IMR-90 (cell line): ENCODE measurements around the gene LRRC4C. TPM values are rescaled to one million over a fixed set of nuclear protein-coding genes. Genes with fewer than 3 reads are reported as not detected.

ENCODE experiments used
- ATAC-seq: fragments of 200-7000 bp; cut with Tn5 transposase; 2 replicates; pipeline ENCODE4 v1.9.1; 2020; ENCODE audit warnings: low read depth, mild to moderate bottlenecking, moderate library complexity
- BruUV-seq: library from RNA; stranded (reverse); fragments of 400-500 nt; replicated peaks from 2 replicates; lab custom pipeline; 2021; lab: Mats Ljungman, UMichigan
- CTCF ChIA-PET: fragments of 300-600 bp; formaldehyde crosslinking; extraction: SDS; loops from one replicate; lab custom pipeline; 2021; ENCODE audit warnings: antibody characterized with exemption; lab: Yijun Ruan, JAX
- POLR2A ChIA-PET: fragments of 300-600 bp; sonication (Branson Sonifier 250); formaldehyde crosslinking; loops from one replicate; lab custom pipeline; 2022; ENCODE audit warnings: antibody characterized with exemption; ENCODE audit not compliant: unreplicated experiment; lab: Charles Lee
- DNase-seq: peaks from one replicate; pipeline ENCODE4 v3.0.0; 2013
- H2AFZ ChIP-seq: replicated peaks from 2 replicates; pipeline ENCODE3; 2013; ENCODE audit warnings: low read length, mild to moderate bottlenecking; ENCODE audit not compliant: poor library complexity
- H2AK5ac ChIP-seq: 2 replicates; pipeline ENCODE4 v1.6.1; 2013; ENCODE audit warnings: low read depth, low read length, inconsistent platforms
- H2AK9ac ChIP-seq: replicated peaks from 2 replicates; pipeline ENCODE3; 2013; ENCODE audit warnings: mild to moderate bottlenecking, low read depth, low read length, moderate library complexity; ENCODE audit not compliant: poor library complexity
- H2BK120ac ChIP-seq: 2 replicates; pipeline ENCODE4 v1.6.1; 2013; ENCODE audit warnings: low read depth, low read length, inconsistent platforms
- H2BK15ac ChIP-seq: 3 replicates; pipeline ENCODE4 v1.6.1; 2013; ENCODE audit warnings: low read depth, low read length, inconsistent platforms
- H2BK20ac ChIP-seq: 2 replicates; pipeline ENCODE4 v1.6.1; 2013; ENCODE audit warnings: low read depth, mild to moderate bottlenecking, inconsistent platforms, low read length, moderate library complexity
- H2BK5ac ChIP-seq: 2 replicates; pipeline ENCODE4 v1.6.1; 2013; ENCODE audit warnings: mild to moderate bottlenecking, low read depth, low read length, inconsistent platforms; ENCODE audit not compliant: poor library complexity, severe bottlenecking
- H3K14ac ChIP-seq: replicated peaks from 2 replicates; pipeline ENCODE4 v1.6.1; 2013; ENCODE audit warnings: low read depth, low read length, inconsistent platforms
- H3K18ac ChIP-seq: 2 replicates; pipeline ENCODE4 v1.6.1; 2013; ENCODE audit warnings: low read depth, low read length, control low read depth
- H3K23ac ChIP-seq: 2 replicates; pipeline ENCODE4 v1.6.1; 2013; ENCODE audit warnings: low read depth, low read length, inconsistent platforms
- H3K27ac ChIP-seq: 2 replicates; pipeline ENCODE4 v1.5.1; 2013; ENCODE audit warnings: mild to moderate bottlenecking, control low read depth, low read length; ENCODE audit not compliant: insufficient read depth
- H3K27me3 ChIP-seq: 2 replicates; pipeline ENCODE4 v1.6.1; 2013; ENCODE audit warnings: low read length; ENCODE audit not compliant: control insufficient read depth, insufficient read depth
- H3K36me3 ChIP-seq: 2 replicates; pipeline ENCODE4 v1.6.1; 2013; ENCODE audit warnings: low read length, mixed read lengths; ENCODE audit not compliant: control insufficient read depth, insufficient read depth
- H3K4ac ChIP-seq: 2 replicates; pipeline ENCODE4 v1.6.1; 2013; ENCODE audit warnings: low read depth, low read length, inconsistent platforms
- H3K4me1 ChIP-seq: 2 replicates; pipeline ENCODE4 v1.6.1; 2013; ENCODE audit warnings: low read length, mixed read lengths; ENCODE audit not compliant: control insufficient read depth, insufficient read depth
- H3K4me2 ChIP-seq: 2 replicates; pipeline ENCODE4 v1.6.1; 2013; ENCODE audit warnings: low read depth, mild to moderate bottlenecking, control low read depth, low read length, moderate library complexity
- H3K4me3 ChIP-seq: 2 replicates; pipeline ENCODE4 v1.5.1; 2013; ENCODE audit warnings: low read depth, mild to moderate bottlenecking, control low read depth, low read length, moderate library complexity; ENCODE audit not compliant: insufficient read depth
- H3K56ac ChIP-seq: 2 replicates; pipeline ENCODE4 v1.6.1; 2013; ENCODE audit warnings: low read length, inconsistent platforms; ENCODE audit not compliant: insufficient read depth; ENCODE audit errors: extremely low read depth
- H3K79me1 ChIP-seq, 2 experiments: 2 replicates each; pipeline ENCODE4 v1.6.1; 2013; ENCODE audit warnings: low read length in 2 of 2, inconsistent platforms in 1 of 2, low read depth in 1 of 2
- H3K9ac ChIP-seq: 2 replicates; pipeline ENCODE4 v1.6.1; 2013; ENCODE audit warnings: low read depth, low read length, control low read depth
- H3K9me1 ChIP-seq: 2 replicates; pipeline ENCODE4 v1.6.1; 2013; ENCODE audit warnings: low read length, inconsistent platforms; ENCODE audit not compliant: insufficient read depth
- H3K9me3 ChIP-seq: 2 replicates; pipeline ENCODE4 v1.6.1; 2013; ENCODE audit warnings: low read length; ENCODE audit not compliant: control insufficient read depth, insufficient read depth
- H4K20me1 ChIP-seq: 2 replicates; pipeline ENCODE4 v1.6.1; 2013; ENCODE audit warnings: low read length, inconsistent platforms; ENCODE audit not compliant: insufficient read depth
- H4K5ac ChIP-seq: 2 replicates; pipeline ENCODE4 v1.6.1; 2013; ENCODE audit warnings: mild to moderate bottlenecking, low read depth, low read length, control low read depth
- H4K8ac ChIP-seq, 2 experiments: 2 replicates each; pipeline ENCODE4 v1.6.1; 2013; ENCODE audit warnings: low read depth in 2 of 2, low read length in 2 of 2, control low read depth in 1 of 2, inconsistent platforms in 1 of 2
- H4K91ac ChIP-seq: 2 replicates; pipeline ENCODE4 v1.6.1; 2013; ENCODE audit warnings: low read depth, low read length, inconsistent platforms; ENCODE audit not compliant: insufficient read depth
- BHLHE40 ChIP-seq: fragments of 150-350 bp; IDR thresholded peaks from 2 replicates; pipeline ENCODE4 v1.6.1; 2016; ENCODE audit warnings: mild to moderate bottlenecking, low read depth, low read length
- CEBPB ChIP-seq: IDR thresholded peaks from 2 replicates; pipeline ENCODE4 v1.6.1; 2012; ENCODE audit warnings: low read depth, low read length, improper control_type of control experiment
- CHD1 ChIP-seq: IDR thresholded peaks from 2 replicates; pipeline ENCODE4 v1.6.1; 2012; ENCODE audit warnings: low read depth, low read length, improper control_type of control experiment
- FOS ChIP-seq: fragments of 150-350 bp; IDR thresholded peaks from 2 replicates; pipeline ENCODE4 v1.6.1; 2016; ENCODE audit warnings: low read depth, low read length
- MAFK ChIP-seq: IDR thresholded peaks from 2 replicates; pipeline ENCODE4 v1.6.1; 2012; ENCODE audit warnings: low read depth, low read length, improper control_type of control experiment
- MAZ ChIP-seq: IDR thresholded peaks from 2 replicates; pipeline ENCODE4 v1.6.1; 2012; ENCODE audit warnings: low read depth, mild to moderate bottlenecking, low read length, improper control_type of control experiment, moderate library complexity, borderline replicate concordance
- MXI1 ChIP-seq: IDR thresholded peaks from 2 replicates; pipeline ENCODE4 v1.6.1; 2012; ENCODE audit warnings: low read depth, mild to moderate bottlenecking, low read length, moderate library complexity, borderline replicate concordance
- NFE2L2 ChIP-seq: fragments of 150-350 bp; IDR thresholded peaks from 2 replicates; pipeline ENCODE4 v1.6.1; 2016; ENCODE audit warnings: low read depth, mild to moderate bottlenecking, low read length
- POLR2A ChIP-seq: IDR thresholded peaks from 2 replicates; pipeline ENCODE4 v1.6.1; 2012; ENCODE audit warnings: mild to moderate bottlenecking, low read depth, low read length
- RAD21 ChIP-seq: IDR thresholded peaks from 2 replicates; pipeline ENCODE4 v1.6.1; 2012; ENCODE audit warnings: low read length, improper control_type of control experiment
- RCOR1 ChIP-seq: IDR thresholded peaks from 2 replicates; pipeline ENCODE4 v1.6.1; 2012; ENCODE audit warnings: mild to moderate bottlenecking, low read length, improper control_type of control experiment; ENCODE audit not compliant: insufficient replicate concordance
- RFX5 ChIP-seq: IDR thresholded peaks from 2 replicates; pipeline ENCODE4 v1.8.0; 2012; ENCODE audit warnings: low read depth, mild to moderate bottlenecking, low read length, moderate library complexity
- SMC3 ChIP-seq: fragments of 150-350 bp; IDR thresholded peaks from 2 replicates; pipeline ENCODE4 v1.6.1; 2016; ENCODE audit warnings: low read depth, mild to moderate bottlenecking, antibody characterized with exemption, low read length, moderate library complexity
- USF2 ChIP-seq: fragments of 150-350 bp; IDR thresholded peaks from 2 replicates; pipeline ENCODE4 v1.6.1; 2017; ENCODE audit warnings: mild to moderate bottlenecking, antibody characterized with exemption, low read length, low read depth
- WGBS, 2 experiments: methylation state at CpG; one replicate each; pipeline versions ENCODE4 v1.1.5 to v1.1.7; 2013; ENCODE audit warnings: missing lambda C conversion rate in 2 of 2; ENCODE audit not compliant: insufficient read length in 1 of 2; ENCODE audit errors: extremely low coverage in 2 of 2; 5-methylcytosine and 5-hydroxymethylcytosine counted together
- dilution Hi-C: fragments of 300-500 bp; cut with HindIII; formaldehyde crosslinking; loops from one replicate; pipeline ENCODE4 v1.14.3; 2018; ENCODE audit warnings: low sequenced_read_pairs; ENCODE audit not compliant: unreplicated experiment
- in situ Hi-C: fragments of 300-500 bp; cut with MboI; formaldehyde crosslinking; loops from 3 replicates; pipeline ENCODE4 v1.14.3; 2019; ENCODE audit warnings: low sequenced_read_pairs, inconsistent platforms, mixed read lengths
- intact Hi-C: fragments of 100-400 bp; cut with micrococcal nuclease; formaldehyde crosslinking; loops from 2 replicates; pipeline ENCODE4 v1.10.0; 2022
- polyA plus RNA-seq, 3 experiments: library from polyadenylated mRNA; depleted of rRNA; stranded (reverse); fragments of >200 nt; gene quantifications; 2 replicates each; pipeline ENCODE4 v1.2.3, GENCODE V29; 2012; ENCODE audit warnings: low replicate concordance in 1 of 3
- total RNA-seq: library from RNA; depleted of rRNA; stranded (reverse); fragments of >200 nt; gene quantifications from 2 replicates; pipeline ENCODE4 v1.2.3, GENCODE V29; 2012
- TF ChIP-seq, protein P1 (sequence below): conservative IDR thresholded peaks from 2 replicates; pipeline ENCODE4 v1.5.1; 2012; ENCODE audit warnings: mild to moderate bottlenecking, low read depth, low read length, improper control_type of control experiment
- TF ChIP-seq, protein P2 (sequence below): fragments of 150-350 bp; IDR thresholded peaks from 2 replicates; pipeline ENCODE4 v1.6.1; 2016; ENCODE audit warnings: low read depth, mild to moderate bottlenecking, low read length, moderate library complexity, borderline replicate concordance

The LRRC4C gene
- total and polyA plus RNA-seq, 2 of the 4 experiments (the other 2 are of a cell fraction) = under 0.01 to 0.03 TPM

GRCh38 chr11:41414771-41415440, 44.5 kb downstream of the LRRC4C start:
- Histone ChIP-seq H3K27ac (no peak overlapping the region), H3K9me3 (peaks cover 3% of the 10 kb centered on the region), H3K27me3 (no peaks in the 10 kb centered on the region), H4K5ac (no peak overlapping the region), H2AK9ac (no peak overlapping the region), H2AK5ac (no peak overlapping the region), H2BK20ac (no peak overlapping the region), H4K8ac (no peak overlapping the region), H4K91ac (no peak overlapping the region), H2BK15ac (no peak overlapping the region), H2AFZ (no peak overlapping the region), H3K79me1 (no peaks in the 10 kb centered on the region), H2BK120ac (no peak overlapping the region), H3K9ac (no peak overlapping the region), H3K56ac (no peak overlapping the region), H4K20me1 (no peaks in the 10 kb centered on the region), H3K4me3 (no peak overlapping the region), H3K23ac (no peak overlapping the region), H3K18ac (no peak overlapping the region), H2BK5ac (no peak overlapping the region), H3K4me2 (no peak overlapping the region), H3K4me1 (no peaks in the 10 kb centered on the region), H3K4ac (no peak overlapping the region), H3K36me3 (no peaks in the 10 kb centered on the region), H3K14ac (no peak overlapping the region), H3K9me1 (no peaks in the 10 kb centered on the region)
- intact Hi-C loops = no loop called here
- dilution Hi-C loops = no loop called here
- BruUV-seq = no TSS peak
- no CpG with 5 or more reads among the region's 4 CpGs for WGBS, 2 experiments
- in situ Hi-C loops = no loop called here
- DNase-seq (no peak), ATAC-seq (no peak)
- CTCF ChIA-PET = no interaction called here
- TF ChIP-seq MXI1 (no peak), POLR2A (no peak), FOS (no peak), USF2 (no peak), RCOR1 (no peak), MAFK (no peak), NFE2L2 (no peak), RFX5 (no peak), RAD21 (no peak), BHLHE40 (no peak), SMC3 (no peak), CEBPB (no peak), MAZ (no peak), CHD1 (no peak)
- TF ChIP-seq, protein P1, sequence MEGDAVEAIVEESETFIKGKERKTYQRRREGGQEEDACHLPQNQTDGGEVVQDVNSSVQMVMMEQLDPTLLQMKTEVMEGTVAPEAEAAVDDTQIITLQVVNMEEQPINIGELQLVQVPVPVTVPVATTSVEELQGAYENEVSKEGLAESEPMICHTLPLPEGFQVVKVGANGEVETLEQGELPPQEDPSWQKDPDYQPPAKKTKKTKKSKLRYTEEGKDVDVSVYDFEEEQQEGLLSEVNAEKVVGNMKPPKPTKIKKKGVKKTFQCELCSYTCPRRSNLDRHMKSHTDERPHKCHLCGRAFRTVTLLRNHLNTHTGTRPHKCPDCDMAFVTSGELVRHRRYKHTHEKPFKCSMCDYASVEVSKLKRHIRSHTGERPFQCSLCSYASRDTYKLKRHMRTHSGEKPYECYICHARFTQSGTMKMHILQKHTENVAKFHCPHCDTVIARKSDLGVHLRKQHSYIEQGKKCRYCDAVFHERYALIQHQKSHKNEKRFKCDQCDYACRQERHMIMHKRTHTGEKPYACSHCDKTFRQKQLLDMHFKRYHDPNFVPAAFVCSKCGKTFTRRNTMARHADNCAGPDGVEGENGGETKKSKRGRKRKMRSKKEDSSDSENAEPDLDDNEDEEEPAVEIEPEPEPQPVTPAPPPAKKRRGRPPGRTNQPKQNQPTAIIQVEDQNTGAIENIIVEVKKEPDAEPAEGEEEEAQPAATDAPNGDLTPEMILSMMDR = no peak
- TF ChIP-seq, protein P2, sequence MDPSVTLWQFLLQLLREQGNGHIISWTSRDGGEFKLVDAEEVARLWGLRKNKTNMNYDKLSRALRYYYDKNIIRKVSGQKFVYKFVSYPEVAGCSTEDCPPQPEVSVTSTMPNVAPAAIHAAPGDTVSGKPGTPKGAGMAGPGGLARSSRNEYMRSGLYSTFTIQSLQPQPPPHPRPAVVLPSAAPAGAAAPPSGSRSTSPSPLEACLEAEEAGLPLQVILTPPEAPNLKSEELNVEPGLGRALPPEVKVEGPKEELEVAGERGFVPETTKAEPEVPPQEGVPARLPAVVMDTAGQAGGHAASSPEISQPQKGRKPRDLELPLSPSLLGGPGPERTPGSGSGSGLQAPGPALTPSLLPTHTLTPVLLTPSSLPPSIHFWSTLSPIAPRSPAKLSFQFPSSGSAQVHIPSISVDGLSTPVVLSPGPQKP = no peak
- POLR2A ChIA-PET = no interaction called here
